GM19372 (cell line): ENCODE results near the gene SH3RF1.
A peak's percentile ranks its signal among the peaks of the same experiment; 100 is the strongest.

Experiments
- ATAC-seq: cut with Tn5 transposase; IDR thresholded peaks from one replicate; pipeline ENCODE4 v1.9.1; 2021; ENCODE audit warnings: mild to moderate bottlenecking, low read depth, moderate library complexity; ENCODE audit not compliant: unreplicated experiment

SH3RF1 gene

GRCh38 chr4:169115144-169115896 is 155.4 kb downstream of the SH3RF1 start:
- ATAC-seq, result no peak

DNA sequence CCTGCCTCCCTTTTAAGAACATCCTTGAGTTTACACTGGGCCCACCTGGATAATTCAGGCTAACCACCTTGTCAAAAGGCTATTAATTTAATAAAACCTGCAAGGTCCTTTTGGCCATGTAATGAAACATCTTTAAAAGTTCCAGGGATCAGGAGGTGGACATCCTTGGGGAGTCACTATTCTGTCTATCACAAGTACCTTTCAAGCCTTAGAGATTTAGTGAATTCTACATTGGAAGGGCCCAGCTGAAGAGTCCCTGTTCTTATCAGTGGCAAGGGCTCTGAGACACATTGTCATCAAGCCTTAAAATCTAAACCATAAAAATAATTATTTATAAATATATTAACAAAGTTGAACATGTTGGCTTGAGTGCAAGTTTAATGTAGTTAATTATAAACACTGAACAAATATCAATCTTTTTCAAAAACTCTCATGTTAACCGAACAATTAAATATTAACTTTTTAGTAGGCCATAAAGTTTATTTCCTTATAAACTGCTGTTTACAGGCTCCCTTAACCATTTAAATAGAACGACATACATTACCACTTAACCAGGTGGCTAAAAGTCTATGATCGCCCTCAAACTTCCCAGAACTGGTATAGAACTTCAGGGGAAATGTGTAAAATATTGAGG is 156.3 kb downstream of the SH3RF1 start:
- no peak for ATAC-seq

DNA sequence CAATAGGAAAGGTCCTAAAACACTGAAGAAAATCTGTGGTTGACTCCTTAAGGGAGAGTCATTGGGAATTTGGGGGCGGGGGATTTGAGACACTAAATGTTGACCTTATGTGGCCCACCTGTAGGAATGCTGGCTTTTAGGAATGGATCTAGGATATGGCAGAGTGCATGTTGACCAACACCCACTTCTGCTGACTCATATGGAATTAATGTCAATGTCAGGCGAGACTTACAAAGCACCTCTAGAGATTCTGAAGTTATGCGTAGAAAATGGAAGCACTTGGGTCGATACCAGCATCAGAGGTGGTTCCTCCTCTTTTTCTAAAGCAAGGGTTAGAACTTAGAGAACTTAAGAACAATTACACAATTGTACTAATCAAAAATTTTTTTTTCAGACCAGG is 160.1 kb downstream of the SH3RF1 start:
- ATAC-seq, result no peak

- no peak for ATAC-seq
These were observed 161.6 kb downstream of the SH3RF1 start for GRCh38 chr4:169109035-169109675.

- ATAC-seq, result no peak
These were observed 162.5 kb downstream of the SH3RF1 start for GRCh38 chr4:169108303-169108702.

DNA sequence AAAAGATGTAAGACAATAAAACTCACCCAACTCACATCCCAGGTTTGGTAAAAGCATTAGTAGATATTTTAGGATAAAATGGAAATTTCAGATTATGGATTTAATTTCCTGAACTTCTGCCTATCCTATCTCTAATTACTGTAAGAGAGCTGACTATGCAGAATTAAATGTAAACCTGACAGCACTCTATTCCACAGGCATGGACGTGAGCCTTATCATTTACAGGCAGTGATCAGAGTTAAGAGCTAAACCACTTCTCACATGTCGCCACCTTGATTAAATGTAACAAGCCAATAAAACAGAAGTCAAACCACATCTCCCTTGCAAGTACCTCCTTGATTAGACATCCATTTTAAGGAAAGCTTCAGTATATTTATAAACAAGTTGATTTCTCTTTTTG is 163.2 kb downstream of the SH3RF1 start:
- ATAC-seq, result no peak

DNA sequence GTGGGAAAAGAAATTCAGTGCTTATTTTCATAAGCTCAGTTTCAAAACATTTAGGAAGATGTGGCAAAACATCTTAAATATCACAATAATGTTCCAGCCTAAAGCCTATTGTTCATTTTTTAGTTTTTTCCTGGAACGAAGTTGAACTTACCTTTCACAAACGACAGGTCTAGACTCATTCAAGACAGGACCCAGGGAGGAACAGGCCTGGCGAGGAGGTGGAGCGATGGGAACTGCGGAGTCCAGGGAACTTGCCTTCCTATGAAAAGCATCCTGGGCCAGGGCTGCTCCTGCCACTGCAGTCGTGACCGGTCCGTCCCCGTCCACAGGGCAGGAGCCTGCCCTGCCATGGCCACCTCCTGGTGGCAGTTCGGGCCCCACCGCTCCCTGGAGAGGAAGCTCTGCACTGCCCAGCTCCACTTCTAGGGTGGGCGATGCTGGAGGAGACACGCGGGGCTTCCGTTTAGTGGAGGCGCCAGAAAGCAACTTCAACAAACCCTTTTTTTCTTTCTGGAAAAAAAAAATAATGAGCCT is 164.0 kb downstream of the SH3RF1 start:
- ATAC-seq, result no peak

DNA sequence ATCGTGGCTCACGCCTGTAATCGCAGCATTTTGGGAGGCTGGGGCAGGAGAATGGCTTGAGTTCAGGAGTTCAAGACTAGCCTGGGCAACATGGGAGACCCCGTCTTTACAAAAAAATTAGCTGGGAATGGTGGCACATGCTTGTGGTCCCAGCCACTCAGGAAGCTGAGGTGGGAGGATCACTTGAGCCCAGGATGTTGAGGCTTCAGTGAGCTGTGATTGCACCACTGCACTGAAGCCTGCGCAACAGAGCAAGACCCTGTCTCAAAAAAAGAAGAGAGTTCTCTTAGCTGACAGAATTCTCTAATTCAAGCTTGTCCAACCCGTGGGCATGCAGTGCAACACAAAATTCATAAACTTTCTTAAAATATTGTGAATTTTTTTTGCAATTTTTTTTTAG is 165.1 kb downstream of the SH3RF1 start:
- ATAC-seq, result no peak

GRCh38 chr4:169103966-169104412 is 166.8 kb downstream of the SH3RF1 start:
- no peak for ATAC-seq

DNA sequence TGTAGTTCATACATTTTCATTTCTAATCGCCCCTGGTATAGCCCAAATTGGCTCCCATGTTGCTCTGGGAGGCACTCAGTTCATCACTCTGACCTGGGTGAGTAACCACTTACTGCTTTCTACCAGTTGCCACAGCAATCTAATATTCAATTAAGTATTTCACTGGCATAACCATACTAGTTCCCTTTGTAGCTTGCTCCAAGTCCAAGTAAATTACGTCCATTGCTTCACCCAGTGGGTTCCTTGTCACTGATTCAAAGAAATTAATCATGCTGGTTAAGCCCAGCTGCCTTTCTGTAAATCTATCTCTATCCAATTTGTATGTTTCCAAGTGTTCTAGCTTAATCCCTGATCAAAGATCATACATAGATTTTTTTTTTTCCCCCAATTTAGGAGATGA is 168.7 kb downstream of the SH3RF1 start:
- no peak for ATAC-seq

DNA sequence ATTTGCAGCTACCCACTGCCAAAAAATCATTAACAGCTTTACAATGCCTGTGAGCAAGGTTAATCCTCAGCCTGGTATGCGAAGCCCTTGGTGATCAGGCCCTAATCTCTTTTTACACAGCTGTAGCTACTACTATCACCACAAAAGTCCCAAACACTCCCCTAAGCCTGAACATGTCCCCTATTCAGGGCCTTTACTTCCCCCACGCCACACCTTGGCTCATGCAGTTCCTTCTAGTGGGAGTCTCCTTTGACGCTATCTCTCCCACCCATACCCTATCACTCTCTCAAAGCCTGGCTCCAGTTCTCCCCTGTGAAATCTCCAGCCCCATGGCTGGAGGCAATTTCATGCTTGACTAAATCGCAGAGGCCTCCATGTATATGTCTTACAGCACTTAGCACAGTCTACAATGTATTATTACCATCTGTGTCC is 170.1 kb downstream of the SH3RF1 start:
- no peak for ATAC-seq

DNA sequence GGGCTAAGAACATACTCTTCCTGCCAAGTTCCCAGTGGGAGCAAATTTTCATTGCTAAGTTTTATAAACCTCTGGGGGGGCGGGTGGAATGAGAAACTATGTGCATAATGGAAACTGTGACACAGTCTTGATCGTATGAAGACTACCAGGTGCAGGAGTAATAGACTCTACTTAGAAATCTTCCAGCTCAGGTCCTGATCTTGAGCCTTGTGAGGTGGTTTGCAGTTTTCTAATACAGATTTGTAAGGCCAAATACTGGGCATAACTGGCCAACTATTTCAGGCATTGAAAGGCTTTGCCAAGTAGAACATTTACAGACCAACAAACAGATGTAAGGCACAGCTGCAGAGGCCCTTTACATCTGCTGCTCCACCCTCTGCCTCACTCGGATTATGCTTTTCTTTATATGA is 171.0 kb downstream of the SH3RF1 start:
- ATAC-seq, result peak; percentile 46

- no peak for ATAC-seq
These were observed 171.6 kb downstream of the SH3RF1 start for GRCh38 chr4:169098969-169099690.

DNA sequence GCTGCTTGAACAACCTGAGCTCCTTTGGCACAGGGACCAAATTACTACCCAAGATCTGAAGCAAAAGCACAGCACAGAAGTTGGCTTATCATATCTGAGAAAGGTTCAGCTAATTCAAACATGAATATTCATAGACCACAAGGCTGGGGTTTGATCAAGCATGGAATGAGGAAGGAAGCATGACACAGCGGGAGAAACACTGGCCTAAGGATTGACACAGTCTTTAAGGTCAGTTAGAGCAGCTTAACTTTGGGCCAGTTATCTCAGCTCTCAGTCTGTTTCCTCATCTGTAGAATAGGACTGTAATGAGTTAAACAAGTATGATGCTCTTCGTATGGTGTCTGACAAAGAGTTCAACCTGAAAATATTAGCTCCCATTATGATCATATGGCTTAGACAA is 172.2 kb downstream of the SH3RF1 start:
- ATAC-seq, result no peak

DNA sequence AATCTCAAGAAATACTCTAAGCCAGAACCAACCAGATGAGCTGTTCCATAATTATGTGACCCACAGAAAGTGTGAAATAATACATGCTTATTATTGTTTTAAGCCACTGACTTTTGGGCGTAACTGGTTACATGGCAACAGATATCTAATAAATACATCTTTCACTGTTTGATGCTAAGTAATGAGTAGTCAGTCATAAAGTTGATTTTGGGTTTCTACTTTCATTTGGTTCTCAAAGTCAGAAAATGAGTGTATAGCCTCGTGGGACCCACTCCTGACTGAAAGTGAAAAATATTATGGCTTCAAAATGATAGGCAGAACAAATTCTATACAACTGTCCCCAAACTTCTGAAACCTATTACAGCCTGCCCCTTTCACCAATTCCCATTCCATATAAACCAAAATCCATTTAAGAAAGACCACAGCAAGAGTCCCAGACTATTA is 172.7 kb downstream of the SH3RF1 start:
- ATAC-seq, result no peak

DNA sequence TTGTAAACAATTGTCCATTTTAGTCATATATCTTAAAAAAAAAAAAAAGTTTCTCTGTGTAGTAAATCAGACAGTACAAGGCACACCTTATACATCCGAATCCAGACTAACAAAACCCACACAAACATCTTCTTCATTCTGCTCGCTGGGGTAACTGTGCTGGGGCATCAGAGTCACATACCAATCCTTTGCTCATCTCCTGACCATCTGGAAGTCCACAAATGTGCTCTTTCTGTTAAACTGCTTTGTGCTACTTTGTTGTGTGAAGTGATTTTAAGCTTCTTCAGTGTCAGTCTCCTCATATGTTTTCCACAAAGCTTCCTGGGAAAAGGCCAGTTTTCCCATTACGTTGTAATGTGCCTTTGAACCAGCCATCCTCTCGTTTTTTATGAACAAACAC is 174.5 kb downstream of the SH3RF1 start:
- no peak for ATAC-seq

- peak; percentile 1 for ATAC-seq
These were observed 176.0 kb downstream of the SH3RF1 start for GRCh38 chr4:169094656-169095231.

GRCh38 chr4:169092889-169093522 is 177.8 kb downstream of the SH3RF1 start:
- ATAC-seq, result no peak

DNA sequence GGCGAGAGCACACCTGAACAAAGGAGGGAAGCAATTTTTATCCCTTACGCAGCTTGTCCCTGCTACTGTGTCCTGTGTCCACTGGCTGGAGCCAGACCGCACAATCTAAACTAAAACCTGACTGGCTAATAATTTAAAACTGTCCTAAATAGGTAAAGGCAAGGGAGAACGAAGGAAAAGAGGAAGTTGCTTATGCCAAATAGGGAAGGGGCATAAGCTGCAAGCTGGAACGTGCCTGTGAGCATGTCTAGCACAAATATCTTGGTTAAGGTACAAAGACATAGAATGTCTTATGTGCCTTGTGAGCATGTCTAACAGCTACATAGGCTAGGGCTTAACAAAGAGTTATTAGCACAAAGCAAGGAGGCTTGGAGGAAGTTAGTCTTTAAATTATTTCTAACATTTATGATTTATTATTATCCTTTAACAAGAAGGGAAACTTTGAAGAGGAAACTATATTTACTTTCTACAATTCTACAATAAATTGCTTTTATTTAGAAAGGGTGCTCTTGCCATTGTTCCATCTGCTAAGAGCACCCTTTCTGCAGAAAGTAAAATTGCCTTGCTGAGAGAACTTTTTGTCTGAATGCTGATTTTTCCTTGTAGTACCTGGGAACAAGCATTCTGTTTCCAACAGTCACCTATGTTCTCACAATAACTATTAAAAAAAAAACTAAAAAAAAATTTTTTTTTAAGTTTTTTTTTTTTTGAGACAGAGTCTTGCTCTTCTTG is 180.1 kb downstream of the SH3RF1 start:
- ATAC-seq, result no peak
